Activated naive CD4-positive, alpha-beta T cell treated with anti-CD3 and anti-CD28 coated beads, Interleukin-2, amount 10 ng/mL, durations not matched to agents 7 days and 5 days (primary cell): Measurements from ENCODE around the gene SPACA1.

Experiments used
- CTCF ChIA-PET: fragments of 350-600 bp; sonication (Branson Sonifier 250); formaldehyde crosslinking; loops from one replicate; lab custom pipeline; 2021; ENCODE audit warnings: antibody characterized with exemption; lab: Charles Lee
- DNase-seq: peaks from one replicate; pipeline ENCODE4 v3.0.0-alpha.2; 2020
- H3K27ac Mint-ChIP-seq: one replicate; pipeline ENCODE4 v1.8.0; 2021; ENCODE audit warnings: mild to moderate bottlenecking, moderate library complexity, mixed read lengths
- H3K27me3 Mint-ChIP-seq: one replicate; pipeline ENCODE4 v1.8.0; 2021; ENCODE audit warnings: mild to moderate bottlenecking, mixed read lengths
- H3K36me3 Mint-ChIP-seq: one replicate; pipeline ENCODE4 v1.8.0; 2021; ENCODE audit warnings: mixed read lengths
- H3K4me1 Mint-ChIP-seq: one replicate; pipeline ENCODE4 v1.8.0; 2021; ENCODE audit warnings: mixed read lengths
- H3K4me3 Mint-ChIP-seq: one replicate; pipeline ENCODE4 v1.8.0; 2021; ENCODE audit warnings: mild to moderate bottlenecking, moderate library complexity, mixed read lengths
- H3K9me3 Mint-ChIP-seq: one replicate; pipeline ENCODE4 v1.8.0; 2021; ENCODE audit warnings: mixed read lengths

The SPACA1 gene

DNA sequence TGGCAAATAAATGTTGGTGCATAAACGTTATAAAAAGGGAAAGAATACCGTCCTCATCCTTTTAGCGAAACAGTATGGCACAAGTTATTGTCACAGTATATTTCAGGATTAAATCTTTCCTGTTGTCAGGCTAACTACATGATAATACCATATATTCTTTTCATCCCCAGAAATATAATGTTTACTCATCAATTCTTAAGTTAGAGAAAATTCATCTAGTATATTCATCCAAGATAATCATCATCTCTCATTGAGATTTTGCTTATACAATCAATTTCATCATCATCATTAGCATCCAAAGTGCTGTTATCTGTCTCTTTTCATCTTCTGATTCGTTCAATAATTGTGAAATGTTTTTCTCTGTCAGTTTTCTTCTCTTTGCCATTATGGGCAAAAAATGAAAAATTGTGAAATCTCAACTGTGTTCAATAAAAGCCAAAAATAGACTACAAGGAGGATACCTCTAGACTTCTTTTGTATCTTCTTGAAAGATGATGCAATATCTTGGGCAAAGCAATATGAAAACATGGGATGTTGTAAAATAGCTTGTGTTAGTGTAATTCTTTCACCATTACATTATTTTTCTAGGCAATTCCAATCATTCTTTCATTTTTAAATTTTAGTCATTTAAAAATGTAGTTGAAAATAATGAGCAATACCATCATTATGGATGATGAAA, 2.6 kb downstream of the SPACA1 start:
- CTCF ChIA-PET: no interaction called here
- no peak for DNase-seq
- Mint-ChIP-seq H3K36me3 (no peaks in the 10 kb centered on the region), H3K27ac (no peak overlapping the region), H3K27me3 (peaks cover 9% of the 10 kb centered on the region), H3K4me3 (no peak overlapping the region), H3K4me1 (no peaks in the 10 kb centered on the region), H3K9me3 (no peaks in the 10 kb centered on the region)

DNA sequence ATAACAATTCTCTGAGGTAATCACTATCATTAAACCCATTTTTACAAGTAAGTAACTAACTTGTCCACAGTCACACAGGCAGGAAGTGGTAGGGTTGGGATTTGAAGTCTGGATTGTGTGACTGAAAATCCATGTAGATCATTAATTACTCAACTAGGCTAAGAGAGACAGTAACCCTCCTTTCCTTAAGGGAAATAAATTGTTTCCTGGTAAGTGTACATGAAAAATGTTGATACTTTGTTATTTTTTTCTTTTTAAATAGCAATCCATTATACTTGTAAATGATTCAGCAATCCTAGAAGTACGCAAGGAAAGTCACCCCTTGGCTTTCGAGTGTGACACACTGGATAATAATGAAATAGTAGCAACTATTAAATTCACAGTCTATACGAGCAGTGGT, 11.6 kb downstream of the SPACA1 start:
- Mint-ChIP-seq H3K36me3 (no peaks in the 10 kb centered on the region), H3K27me3 (no peaks in the 10 kb centered on the region), H3K4me3 (no peak overlapping the region), H3K9me3 (no peaks in the 10 kb centered on the region), H3K4me1 (no peaks in the 10 kb centered on the region), H3K27ac (no peak overlapping the region)
- no peak for DNase-seq
- CTCF ChIA-PET: no interaction called here

DNA sequence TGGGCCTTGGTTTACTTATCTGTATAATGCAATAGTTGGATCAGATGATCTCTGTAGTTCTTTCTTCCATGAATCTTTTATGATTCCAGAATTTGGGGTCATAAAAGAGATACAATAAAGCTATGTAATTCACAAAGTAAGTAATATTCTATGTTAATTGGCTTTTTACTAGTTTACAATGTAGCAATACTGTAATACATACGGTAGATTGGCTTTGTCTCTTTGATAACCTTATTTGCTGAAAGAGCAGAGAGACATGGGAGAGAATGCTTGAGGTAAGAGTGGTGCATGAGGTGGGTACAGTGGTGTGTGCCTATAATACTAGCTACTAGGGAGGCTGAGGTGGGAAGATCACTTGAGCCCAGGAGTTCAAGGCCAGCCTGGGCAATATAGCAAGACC, 14.7 kb downstream of the SPACA1 start:
- DNase-seq: no peak
- no peak overlapping the region for H3K27ac Mint-ChIP-seq
- no peak overlapping the region for H3K4me3 Mint-ChIP-seq
- H3K4me1 Mint-ChIP-seq: no peaks in the 10 kb centered on the region
- H3K27me3 Mint-ChIP-seq: no peaks in the 10 kb centered on the region
- CTCF ChIA-PET: no interaction called here
- no peaks in the 10 kb centered on the region for H3K9me3 Mint-ChIP-seq
- no peaks in the 10 kb centered on the region for H3K36me3 Mint-ChIP-seq

DNA sequence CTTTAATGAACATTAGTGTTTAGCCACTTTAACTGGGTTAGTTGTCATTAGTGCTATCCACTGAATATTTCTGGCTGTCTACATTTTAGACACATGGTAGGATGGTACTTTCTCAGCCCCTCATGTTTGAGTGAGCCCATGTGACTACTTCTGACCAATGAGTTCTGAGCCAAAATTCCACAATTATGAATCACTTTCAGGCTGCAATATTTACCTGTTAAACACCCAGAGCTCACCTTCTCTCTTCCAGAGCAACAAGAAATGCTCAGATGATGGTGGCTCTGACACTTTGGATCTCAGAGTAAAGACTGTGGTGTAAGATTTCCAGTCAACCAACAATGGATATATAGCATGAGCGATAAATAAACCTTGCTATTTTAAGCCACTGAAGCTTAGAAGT, 24.8 kb downstream of the SPACA1 start:
- H3K4me3 Mint-ChIP-seq: no peak overlapping the region
- DNase-seq: no peak
- H3K27ac Mint-ChIP-seq: no peak overlapping the region
- peaks cover 3% of the 10 kb centered on the region for H3K9me3 Mint-ChIP-seq
- no peaks in the 10 kb centered on the region for H3K4me1 Mint-ChIP-seq
- H3K36me3 Mint-ChIP-seq: no peaks in the 10 kb centered on the region
- H3K27me3 Mint-ChIP-seq: peaks cover 7% of the 10 kb centered on the region
- CTCF ChIA-PET: no interaction called here

DNA sequence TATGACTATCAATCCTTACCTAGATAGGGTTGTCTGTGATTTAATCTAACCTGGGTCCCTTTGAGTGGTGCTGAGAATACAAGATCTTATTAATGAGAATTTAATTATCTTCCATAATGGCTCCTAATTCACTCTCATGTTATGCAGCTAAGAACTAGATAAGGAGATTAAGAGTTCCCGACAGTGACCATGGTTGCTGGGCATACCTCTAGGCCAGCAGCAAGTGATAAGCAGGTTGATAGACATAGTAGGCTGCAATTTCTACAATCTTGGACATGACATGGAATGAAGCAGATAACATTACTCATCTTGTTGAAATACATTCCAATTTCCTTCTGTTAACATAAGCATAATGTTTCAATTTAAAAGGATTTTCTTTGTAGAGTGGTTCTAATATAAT, 27.1 kb downstream of the SPACA1 start:
- Mint-ChIP-seq H3K9me3 (no peaks in the 10 kb centered on the region), H3K36me3 (no peaks in the 10 kb centered on the region), H3K27me3 (peaks cover 7% of the 10 kb centered on the region), H3K4me3 (no peak overlapping the region), H3K4me1 (no peaks in the 10 kb centered on the region), H3K27ac (no peak overlapping the region)
- DNase-seq: no peak
- CTCF ChIA-PET: no interaction called here

DNA sequence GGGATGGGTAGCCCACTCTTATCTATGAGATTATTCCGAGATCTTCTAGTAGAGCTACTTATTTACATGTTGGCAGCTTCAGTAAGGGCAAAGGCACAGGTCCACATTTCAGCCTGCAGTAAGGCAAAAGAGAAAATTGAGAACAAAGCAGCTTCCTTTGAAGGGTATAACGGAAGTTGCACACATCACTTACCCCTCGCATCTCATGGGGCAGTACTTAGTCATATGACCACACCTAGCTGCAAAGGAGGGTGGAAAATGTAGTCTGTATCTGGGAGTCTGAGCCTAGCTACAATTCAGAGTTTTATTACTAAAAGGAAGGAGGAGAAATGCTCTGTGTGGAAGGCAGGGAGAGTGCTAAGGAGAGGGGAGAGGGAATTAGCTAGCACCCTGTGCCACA, 29.7 kb downstream of the SPACA1 start:
- peaks cover 14% of the 10 kb centered on the region for H3K27me3 Mint-ChIP-seq
- CTCF ChIA-PET: no interaction called here
- H3K4me1 Mint-ChIP-seq: no peaks in the 10 kb centered on the region
- H3K36me3 Mint-ChIP-seq: no peaks in the 10 kb centered on the region
- no peak overlapping the region for H3K27ac Mint-ChIP-seq
- no peak overlapping the region for H3K4me3 Mint-ChIP-seq
- no peak for DNase-seq
- no peaks in the 10 kb centered on the region for H3K9me3 Mint-ChIP-seq

DNA sequence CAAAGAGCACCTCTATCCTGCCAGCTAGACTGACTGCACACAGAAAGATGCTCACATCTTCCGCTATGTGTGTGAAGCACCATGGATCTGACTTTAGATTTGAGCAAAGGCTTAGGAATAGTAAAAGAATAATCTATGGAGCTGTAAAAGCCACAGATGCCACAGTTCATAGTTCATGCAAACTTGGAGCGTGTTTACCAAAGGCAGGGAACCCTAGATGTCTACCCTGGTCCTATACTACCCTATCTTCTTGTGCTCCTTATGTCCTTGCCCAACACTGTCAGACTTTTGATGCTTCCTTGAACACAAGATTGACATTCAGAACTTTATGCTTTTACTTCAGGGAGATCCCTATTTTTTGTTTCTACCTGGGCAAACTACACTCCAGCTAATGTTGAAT, 39.2 kb downstream of the SPACA1 start:
- Mint-ChIP-seq H3K4me3 (no peak overlapping the region), H3K36me3 (no peaks in the 10 kb centered on the region), H3K27ac (no peak overlapping the region), H3K4me1 (no peaks in the 10 kb centered on the region), H3K9me3 (no peaks in the 10 kb centered on the region), H3K27me3 (peaks cover 4% of the 10 kb centered on the region)
- CTCF ChIA-PET: no interaction called here
- no peak for DNase-seq

DNA sequence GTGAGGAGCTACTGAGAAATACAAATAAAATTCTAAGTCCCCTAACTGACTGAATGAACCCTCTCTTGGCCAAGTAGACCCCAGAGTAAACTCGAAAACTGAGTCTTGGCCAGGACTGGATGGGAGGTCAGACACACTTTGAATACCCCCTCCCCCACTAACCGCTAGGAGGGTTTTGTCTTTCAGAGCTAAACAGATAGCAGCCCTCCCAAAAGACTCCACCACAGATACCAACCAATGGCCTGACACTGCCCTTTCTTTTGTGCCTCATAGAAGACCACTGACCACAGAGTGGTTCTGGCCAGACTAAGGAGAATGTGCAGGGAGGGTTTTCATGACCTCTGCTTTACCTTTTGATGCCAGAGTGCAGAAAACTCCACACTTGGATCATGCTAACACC, 42.1 kb downstream of the SPACA1 start:
- CTCF ChIA-PET: no interaction called here
- no peak overlapping the region for H3K27ac Mint-ChIP-seq
- H3K9me3 Mint-ChIP-seq: no peaks in the 10 kb centered on the region
- no peak for DNase-seq
- H3K36me3 Mint-ChIP-seq: no peaks in the 10 kb centered on the region
- H3K4me1 Mint-ChIP-seq: no peaks in the 10 kb centered on the region
- peaks cover 4% of the 10 kb centered on the region for H3K27me3 Mint-ChIP-seq
- H3K4me3 Mint-ChIP-seq: no peak overlapping the region

DNA sequence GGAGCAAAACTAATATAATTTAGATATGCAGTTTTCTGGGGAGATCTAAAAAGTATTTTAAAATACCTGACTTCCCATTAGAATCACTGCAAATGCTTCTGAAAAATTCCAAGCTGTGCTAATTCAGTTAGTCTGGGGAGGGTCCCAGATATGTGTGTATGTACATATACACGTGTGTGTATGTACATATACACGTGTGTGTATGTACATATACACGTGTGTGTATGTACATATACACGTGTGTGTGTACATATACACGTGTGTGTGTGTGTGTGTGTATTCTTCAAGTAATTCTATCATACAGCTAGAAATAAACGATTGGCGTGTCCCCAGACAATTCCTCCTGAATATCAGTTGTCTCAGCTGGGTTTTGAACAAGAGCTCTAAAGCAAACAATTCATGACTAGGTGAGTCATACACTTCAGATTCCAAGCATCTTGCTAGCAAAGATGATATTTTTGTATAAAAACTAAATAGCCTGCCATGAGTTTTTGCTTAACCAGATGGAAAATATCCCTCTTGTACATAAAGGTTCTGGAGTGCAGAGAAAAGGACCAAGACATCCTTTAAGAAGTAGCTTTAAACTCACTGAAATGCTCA, 58.2 kb downstream of the SPACA1 start:
- Mint-ChIP-seq H3K4me1 (no peaks in the 10 kb centered on the region), H3K9me3 (no peaks in the 10 kb centered on the region), H3K27me3 (no peaks in the 10 kb centered on the region), H3K27ac (no peak overlapping the region), H3K36me3 (no peaks in the 10 kb centered on the region), H3K4me3 (no peak overlapping the region)
- CTCF ChIA-PET: no interaction called here
- DNase-seq: no peak

DNA sequence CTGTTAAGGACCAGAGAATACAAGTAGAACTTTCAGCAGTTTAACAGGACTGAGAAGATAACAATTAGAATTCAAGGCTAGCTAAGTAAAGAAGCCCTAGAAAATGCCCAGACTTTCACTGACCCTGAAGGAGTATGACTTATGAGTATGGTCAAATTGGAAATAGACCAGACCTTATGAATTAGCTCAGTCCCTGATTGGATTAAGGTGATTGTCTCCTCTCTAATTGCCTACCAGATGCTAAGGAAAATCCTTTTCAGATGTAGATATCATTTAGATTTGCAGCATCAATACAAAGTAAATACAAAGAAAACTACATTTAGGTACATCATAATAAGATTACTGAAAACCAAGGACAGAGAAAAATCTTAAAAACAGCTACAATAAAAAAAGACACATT, 59.6 kb downstream of the SPACA1 start:
- H3K4me3 Mint-ChIP-seq: no peak overlapping the region
- no peak overlapping the region for H3K27ac Mint-ChIP-seq
- no peaks in the 10 kb centered on the region for H3K27me3 Mint-ChIP-seq
- H3K4me1 Mint-ChIP-seq: no peaks in the 10 kb centered on the region
- CTCF ChIA-PET: interaction anchor here (1.1 kb wide), 1 partner anchor 17 kb away, joined by 3 read pairs; no protein-coding TSS in a partner anchor
- no peaks in the 10 kb centered on the region for H3K36me3 Mint-ChIP-seq
- H3K9me3 Mint-ChIP-seq: no peaks in the 10 kb centered on the region
- no peak for DNase-seq

DNA sequence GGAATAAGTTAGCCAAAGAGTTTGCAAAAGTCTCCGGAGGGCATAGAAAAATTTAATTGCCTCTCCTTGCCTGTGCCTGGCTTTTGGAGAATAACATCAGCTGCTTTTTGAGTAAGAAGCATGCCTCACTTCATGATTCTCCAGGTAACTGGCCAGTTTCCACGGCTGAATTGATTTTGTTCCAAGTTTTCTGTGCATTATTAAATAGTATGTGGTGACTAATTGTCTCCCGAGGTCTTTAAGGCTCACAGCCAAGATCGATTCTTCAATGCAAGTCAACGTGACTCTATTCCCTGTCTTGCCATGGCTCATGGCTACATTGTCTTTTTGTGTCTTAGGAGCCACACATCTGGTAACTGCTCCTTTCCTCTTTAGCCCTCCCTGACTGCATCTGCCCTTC, 64.3 kb downstream of the SPACA1 start:
- CTCF ChIA-PET: no interaction called here

DNA sequence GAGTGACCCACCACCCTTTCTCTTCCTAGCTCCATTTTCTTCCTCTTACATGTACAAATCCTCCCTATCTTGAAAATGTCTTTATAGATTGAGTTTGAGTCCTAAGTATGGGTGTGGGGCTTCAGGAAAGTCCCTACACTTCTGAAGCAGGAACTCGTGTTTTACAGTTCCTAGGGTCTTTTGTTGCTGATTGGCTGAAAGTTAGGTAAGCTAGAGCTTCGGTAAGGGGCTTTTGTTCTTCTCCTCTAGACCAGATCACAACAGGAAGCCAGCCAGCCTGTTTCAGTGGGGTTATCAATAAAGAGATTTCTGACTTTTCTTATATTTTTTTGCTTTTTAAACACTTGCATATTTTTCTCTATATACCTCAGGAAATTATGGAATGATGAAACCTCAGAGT, 67.2 kb downstream of the SPACA1 start:
- H3K27ac Mint-ChIP-seq: no peak overlapping the region
- CTCF ChIA-PET: no interaction called here
- H3K9me3 Mint-ChIP-seq: no peaks in the 10 kb centered on the region
- no peak for DNase-seq
- H3K4me1 Mint-ChIP-seq: no peaks in the 10 kb centered on the region
- H3K27me3 Mint-ChIP-seq: no peaks in the 10 kb centered on the region
- H3K36me3 Mint-ChIP-seq: no peaks in the 10 kb centered on the region
- no peak overlapping the region for H3K4me3 Mint-ChIP-seq

More for the DNA sequence above, 64.3 kb downstream of the SPACA1 start:
- no peak for DNase-seq
- Mint-ChIP-seq H3K9me3 (no peaks in the 10 kb centered on the region), H3K4me1 (no peaks in the 10 kb centered on the region), H3K27ac (no peak overlapping the region), H3K36me3 (no peaks in the 10 kb centered on the region), H3K27me3 (no peaks in the 10 kb centered on the region), H3K4me3 (no peak overlapping the region)

DNA sequence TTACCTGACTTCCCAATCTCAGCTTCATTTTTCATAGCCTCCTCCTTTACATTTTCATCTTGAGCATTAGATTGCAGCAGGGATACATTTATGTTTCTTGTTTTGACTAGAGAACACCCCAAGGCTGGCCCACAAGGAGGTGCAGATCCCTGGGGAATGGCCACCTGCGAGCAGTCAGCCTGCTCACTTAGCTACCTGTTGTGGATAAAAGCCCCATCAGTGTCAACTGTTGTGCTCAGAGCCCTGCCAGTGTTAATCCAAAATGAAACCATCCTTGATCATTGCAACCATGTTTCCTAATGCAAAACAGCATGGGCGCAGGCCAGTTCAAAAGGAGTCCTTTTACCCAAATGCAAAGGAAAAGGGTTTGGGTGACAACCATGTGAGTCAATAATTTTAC, 67.7 kb downstream of the SPACA1 start:
- H3K27me3 Mint-ChIP-seq: no peaks in the 10 kb centered on the region
- no peak for DNase-seq
- no peak overlapping the region for H3K4me3 Mint-ChIP-seq
- no peaks in the 10 kb centered on the region for H3K36me3 Mint-ChIP-seq
- H3K9me3 Mint-ChIP-seq: no peaks in the 10 kb centered on the region
- H3K27ac Mint-ChIP-seq: no peak overlapping the region
- CTCF ChIA-PET: no interaction called here
- H3K4me1 Mint-ChIP-seq: no peaks in the 10 kb centered on the region

DNA sequence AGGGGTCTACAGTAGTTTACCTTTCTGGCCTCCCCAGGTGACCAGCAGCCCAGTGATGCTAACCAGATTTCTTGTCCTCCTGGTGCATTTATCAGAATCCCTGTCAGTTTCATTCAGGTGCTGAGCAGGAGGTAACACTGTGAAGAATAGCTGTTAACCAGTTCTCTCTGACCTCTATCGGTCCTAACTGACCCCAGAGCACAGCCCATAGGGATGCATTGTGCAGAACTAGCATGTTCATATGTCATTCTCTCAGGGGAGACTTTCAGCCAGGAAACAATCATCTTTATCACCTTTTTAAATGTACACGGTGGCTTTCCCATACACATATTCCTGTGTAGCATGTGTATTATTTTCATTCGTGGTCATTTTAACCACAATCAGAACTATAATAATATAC, 68.6 kb downstream of the SPACA1 start:
- Mint-ChIP-seq H3K27me3 (no peaks in the 10 kb centered on the region), H3K9me3 (no peaks in the 10 kb centered on the region), H3K27ac (no peak overlapping the region), H3K4me1 (no peaks in the 10 kb centered on the region), H3K4me3 (no peak overlapping the region), H3K36me3 (no peaks in the 10 kb centered on the region)
- CTCF ChIA-PET: no interaction called here
- DNase-seq: no peak
